Heart right ventricle (tissue), 16 donors: Measurements from ENCODE around the gene INO80C. TPM values are rescaled to one million over a fixed set of nuclear protein-coding genes. Genes with fewer than 3 reads are reported as not detected.
"Not testable (repeated sequence)": the region's sequence is repeated elsewhere in the genome, so short reads cannot be mapped to it uniquely, and the experiment has no call there.

ENCODE experiments used
- ATAC-seq, 8 donors: fragments of 200-7000 bp; cut with Tn5 transposase; one replicate each; pipeline ENCODE4 v1.9.1; 2020; ENCODE audit warnings: mild to moderate bottlenecking in 8 of 8, moderate library complexity in 8 of 8, moderate number of reproducible peaks in 1 of 8
- DNase-seq, 2 donors: peaks; one replicate each; pipeline ENCODE4 v3.0.0-alpha.2; 2020
- H3K27ac ChIP-seq, 10 donors: fragments of 200-600 bp; sonication (generic) in 2 of 10; one replicate each; pipeline versions ENCODE4 v1.5.0 to v1.8.0; 2020 to 2022; ENCODE audit warnings: mild to moderate bottlenecking in 3 of 10
- H3K27me3 ChIP-seq, 7 donors: fragments of 200-600 bp; one replicate each; pipeline ENCODE4 v1.8.0; 2021 to 2022; ENCODE audit warnings: mild to moderate bottlenecking in 2 of 7
- H3K36me3 ChIP-seq, 9 donors: fragments of 200-600 bp; sonication (generic) in 1 of 9; one replicate each; pipeline versions ENCODE4 v1.5.0 to v1.8.0; 2020 to 2022; ENCODE audit warnings: mild to moderate bottlenecking in 2 of 9
- H3K4me1 ChIP-seq, 9 donors: fragments of 200-600 bp; sonication (generic) in 1 of 9; one replicate each; pipeline versions ENCODE4 v1.5.0 to v1.8.0; 2020 to 2022; ENCODE audit warnings: mild to moderate bottlenecking in 4 of 9
- H3K4me3 ChIP-seq, 10 donors: fragments of 200-600 bp; sonication (generic) in 2 of 10; one replicate each; pipeline versions ENCODE4 v1.5.0 to v1.8.0; 2020 to 2022; ENCODE audit warnings: mild to moderate bottlenecking in 7 of 10, moderate library complexity in 2 of 10
- H3K9me3 ChIP-seq, 11 donors: fragments of 200-600 bp in 10 of 11; sonication (generic) in 2 of 11; one replicate each; pipeline versions ENCODE4 v1.5.0 to v1.8.0; 2013 to 2022; ENCODE audit warnings: mild to moderate bottlenecking in 2 of 11, control low read depth in 1 of 11, moderate library complexity in 1 of 11
- CTCF ChIP-seq, 9 donors: fragments of 200-600 bp; sonication (generic) in 2 of 9; IDR thresholded peaks; one replicate each; pipeline versions ENCODE4 v1.5.0 to v1.8.0; 2021 to 2022; ENCODE audit warnings: antibody characterized with exemption in 9 of 9, mild to moderate bottlenecking in 5 of 9, moderate library complexity in 1 of 9
- WGBS, 2 donors: extraction: QIAGEN DNeasy Blood & Tissue Kit; methylation state at CpG; one replicate each; pipeline ENCODE4 v1.1.7; 2013; ENCODE audit warnings: inconsistent platforms in 1 of 2; 5-methylcytosine and 5-hydroxymethylcytosine counted together
- intact Hi-C, 10 donors: fragments of 100-400 bp; cut with DNase I; formaldehyde crosslinking; loops; one replicate each; pipeline versions ENCODE4 v1.11.1 to v1.14.2; 2022
- polyA plus RNA-seq, 2 donors: library from polyadenylated mRNA; stranded (reverse); fragments of 200-250 nt; gene quantifications; one replicate each; pipeline ENCODE4 v1.2.3, GENCODE V29; 2013
- total RNA-seq, 10 donors: library from RNA; stranded (reverse); fragmentation: NEBNext Ultra II Directional in 3 of 10; extraction: Animal tissue kit (Norgen Biotek cat#: 25700) in 3 of 10; gene quantifications; one replicate each; pipeline versions ENCODE4 v1.2.1 to v1.2.4, GENCODE V29; 2021 to 2023
- donor health status: Arrhythmogenic right ventricular cardiomyopathy.
- donor health status: ischemic (EF 13 %, LVEDD 7.1; RV severe dilation, severe dysfunction).
- donor health status: healthy with polysubstance abuse.
- donor health status: DM: no; HTN: yes; CAD: no.
- donor health status: DM: no; HTN: no; CAD: no.
- donor health status: ischemic (EF 25% LVEDD 6.9; RV normal size, moderate dysfunction).
- donor health status: ischemic (EF 25% LVEDD 5.7; RV mildly dilated, moderate dysfunction).
- donor health status: healthy.
- donor health status: DM: yes; HTN: yes; CAD: no.
- donor health status: Ischemic cardiomyopathy.
- donor health status: ischemic (EF 35%, LVEDD 5.7; RV mildly dilated, moderate dysfunction).
- donor health status: nonischemic (EF 11% LVEDD 7.7; RV severe dilation, severe dysfunction).
- donor health status: DM: yes; HTN: yes; CAD: no.
- donor health status: PGD.
- donor health status: ischemic (EF 29% LVEDD 5.4; RV normal size, mild dysfunction).
- donor health status: nonischemic (EF 23%, LVEDD 6.1; RV moderate dilation, normal function).

Gene INO80C
- total and polyA plus RNA-seq, 12 donors = 17.3 to 28.4 (median 25.2) TPM

GRCh38 chr18:35455926-35456763 lies 41.6 kb downstream of the INO80C start:
- intact Hi-C loops = loop anchor here in 2 of 10 donors (5.0 kb wide), 2 partner anchors 41 to 879 kb away; partner anchors contain the start of gene INO80C (in 1 of the 2)

GRCh38 chr18:35454803-35455202 lies 43.0 kb downstream of the INO80C start:
- DNase-seq = no peak
- Histone ChIP-seq H3K27ac (no peak overlapping the region), H3K9me3 (peaks cover 0 to 8% (median 0%) of the 10 kb centered on the region in 11 donors), H3K36me3 (no peaks in the 10 kb centered on the region), H3K4me3 (no peak overlapping the region), H3K27me3 (no peaks in the 10 kb centered on the region), H3K4me1 (peaks cover 6 to 29% (median 20%) of the 10 kb centered on the region in 9 donors)
- intact Hi-C loops = loop anchor here in 2 of 10 donors (5.0 kb wide), 2 partner anchors 42 to 878 kb away; partner anchors contain the start of gene INO80C (in 1 of the 2)
- ATAC-seq = no peak
- no peak for TF ChIP-seq CTCF (IDR thresholded peaks at IDR 0.05)

More at GRCh38 chr18:35455926-35456763, 41.6 kb downstream of the INO80C start:
- Histone ChIP-seq H3K4me3 (no peak overlapping the region), H3K36me3 (no peaks in the 10 kb centered on the region), H3K27me3 (no peaks in the 10 kb centered on the region), H3K4me1 (peaks cover 12 to 41% (median 32%) of the 10 kb centered on the region in 9 donors), H3K27ac (peak overlapping the region in 1 of 10 donors; percentile 14), H3K9me3 (peaks cover 0 to 8% (median 0%) of the 10 kb centered on the region in 11 donors)
- TF ChIP-seq CTCF (IDR thresholded peaks at IDR 0.05) = no peak
- DNase-seq (no peak), ATAC-seq (no peak)
- WGBS, 2 donors = 80% methylated on average over 10 of the region's 10 CpGs

- H3K9me3 ChIP-seq, H3K4me3 ChIP-seq, H3K27me3 ChIP-seq, H3K36me3 ChIP-seq, DNase-seq, H3K27ac ChIP-seq, ATAC-seq, intact Hi-C loops: not testable (repeated sequence)
- WGBS, 2 donors = 82 to 85% methylated on average over 4 of the region's 4 CpGs
- peaks cover 0 to 12% (median 4%) of the 10 kb centered on the region in 9 donors for H3K4me1 ChIP-seq
Measured at GRCh38 chr18:35453065-35453464, 44.7 kb downstream of the INO80C start.

GRCh38 chr18:35451916-35452315 lies 45.8 kb downstream of the INO80C start:
- H3K36me3 ChIP-seq = no peaks in the 10 kb centered on the region
- H3K4me3 ChIP-seq = no peak overlapping the region
- no peak for ATAC-seq
- intact Hi-C loops = no loop called here
- TF ChIP-seq CTCF (IDR thresholded peaks at IDR 0.05) = no peak
- no peak overlapping the region for H3K27ac ChIP-seq
- peaks cover 0 to 8% (median 0%) of the 10 kb centered on the region in 11 donors for H3K9me3 ChIP-seq
- DNase-seq = no peak
- WGBS, 2 donors = 97 to 100% methylated on average over 1 of the region's 1 CpG
- peaks cover 0 to 6% (median 0%) of the 10 kb centered on the region in 9 donors for H3K4me1 ChIP-seq
- H3K27me3 ChIP-seq = no peaks in the 10 kb centered on the region

- no peak for ATAC-seq
- intact Hi-C loops = no loop called here
- no peak for TF ChIP-seq CTCF (IDR thresholded peaks at IDR 0.05)
- Histone ChIP-seq H3K36me3 (no peaks in the 10 kb centered on the region), H3K4me1 (peaks cover 0 to 2% (median 0%) of the 10 kb centered on the region in 9 donors), H3K27ac (no peak overlapping the region), H3K4me3 (no peak overlapping the region), H3K9me3 (peaks cover 0 to 8% (median 0%) of the 10 kb centered on the region in 11 donors), H3K27me3 (no peaks in the 10 kb centered on the region)
- WGBS, 2 donors = 83 to 85% methylated on average over 3 of the region's 3 CpGs
- no peak for DNase-seq
Measured at GRCh38 chr18:35451032-35451431, 46.7 kb downstream of the INO80C start.
